ENCODE data around the gene ZCCHC13.
"Not testable (repeated sequence)": the region's sequence is repeated elsewhere in the genome, so short reads cannot be mapped to it uniquely, and the experiment has no call there.

ZCCHC13 gene

DNA sequence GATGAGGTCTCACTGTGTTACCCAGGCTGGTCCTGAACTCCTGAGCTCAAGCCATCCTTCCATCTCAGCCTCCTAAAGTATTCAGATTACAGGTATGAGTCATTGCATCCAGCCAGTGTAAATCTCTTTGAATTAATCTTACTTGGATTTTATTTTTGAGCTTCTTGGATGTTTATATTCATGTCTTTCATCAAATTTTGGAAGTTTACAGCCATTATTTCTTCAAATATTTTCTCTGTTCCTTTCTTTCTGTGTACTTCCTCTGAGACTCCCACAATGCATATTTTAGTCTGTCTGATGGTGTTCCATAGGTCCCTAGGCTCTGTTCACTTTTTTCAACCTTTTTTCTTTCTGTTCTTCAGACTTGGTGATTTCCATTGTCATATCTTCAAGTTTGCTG, 34.9 kb downstream of the ZCCHC13 start:
- Histone ChIP-seq H3K9me3 (ENCODE audit: control insufficient read depth, low read length) (no peaks in the 10 kb centered on the region), H3K4me3 (ENCODE audit: low read length) (no peak overlapping the region), H3K27me3 (ENCODE audit: control insufficient read depth, insufficient read depth, low read length) (no peaks in the 10 kb centered on the region), H3K4me1 (ENCODE audit: control insufficient read depth, insufficient read depth, low read length) (peaks cover 9% of the 10 kb centered on the region), H3K9ac (ENCODE audit: low read length) (no peak overlapping the region), H3K36me3 (ENCODE audit: control insufficient read depth, insufficient read depth, low read length) (no peaks in the 10 kb centered on the region)

DNA sequence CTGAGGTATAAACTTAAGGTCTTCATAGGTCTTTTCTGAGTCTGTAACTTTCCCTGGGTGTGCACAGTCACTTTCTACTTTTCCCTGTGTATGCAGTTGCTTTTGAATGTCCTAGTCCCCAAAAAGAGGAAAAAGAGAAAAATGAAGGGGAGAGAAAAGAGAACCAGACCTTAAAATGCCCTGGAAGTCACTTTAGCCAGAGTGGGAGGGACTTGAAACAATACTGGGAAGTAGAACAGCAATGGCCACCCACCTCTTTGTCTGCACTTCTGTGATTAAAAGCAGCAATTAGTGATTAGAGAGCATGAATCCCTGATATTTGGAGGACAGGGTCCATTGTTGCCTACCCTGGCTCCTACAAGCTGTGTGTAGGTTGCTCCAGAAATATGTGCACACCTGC, 36.1 kb downstream of the ZCCHC13 start:
- Histone ChIP-seq H3K9ac (ENCODE audit: low read length) (no peak overlapping the region), H3K27me3 (ENCODE audit: control insufficient read depth, insufficient read depth, low read length) (no peaks in the 10 kb centered on the region), H3K4me1 (ENCODE audit: control insufficient read depth, insufficient read depth, low read length) (peaks cover 9% of the 10 kb centered on the region), H3K36me3 (ENCODE audit: control insufficient read depth, insufficient read depth, low read length) (no peaks in the 10 kb centered on the region), H3K4me3 (ENCODE audit: low read length) (no peak overlapping the region), H3K9me3 (ENCODE audit: control insufficient read depth, low read length) (no peaks in the 10 kb centered on the region)

DNA sequence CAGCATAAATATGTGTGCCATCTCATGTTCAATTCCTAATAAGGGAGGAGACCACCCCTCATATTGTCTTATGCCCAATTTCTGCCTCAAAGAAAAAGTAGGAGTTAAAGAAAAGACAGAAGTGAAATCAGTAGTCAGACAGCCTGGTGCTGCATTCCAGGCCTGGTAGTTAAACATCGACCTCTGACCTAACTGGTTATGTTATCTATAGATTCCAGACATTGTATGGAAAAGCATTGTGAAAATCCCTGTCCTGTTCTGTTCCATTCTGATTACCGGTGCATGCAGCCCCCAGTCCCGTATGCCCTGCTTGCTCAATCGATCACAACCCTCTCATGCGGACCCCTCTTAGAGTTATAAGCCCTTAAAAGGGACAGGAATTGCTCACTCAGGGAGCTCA, 38.2 kb downstream of the ZCCHC13 start:
- not testable (repeated sequence) for H3K4me1 ChIP-seq (ENCODE audit: control insufficient read depth, insufficient read depth, low read length); H3K27me3 ChIP-seq (ENCODE audit: control insufficient read depth, insufficient read depth, low read length); H3K9me3 ChIP-seq (ENCODE audit: control insufficient read depth, low read length); H3K4me3 ChIP-seq (ENCODE audit: low read length); H3K36me3 ChIP-seq (ENCODE audit: control insufficient read depth, insufficient read depth, low read length); H3K9ac ChIP-seq (ENCODE audit: low read length)

DNA sequence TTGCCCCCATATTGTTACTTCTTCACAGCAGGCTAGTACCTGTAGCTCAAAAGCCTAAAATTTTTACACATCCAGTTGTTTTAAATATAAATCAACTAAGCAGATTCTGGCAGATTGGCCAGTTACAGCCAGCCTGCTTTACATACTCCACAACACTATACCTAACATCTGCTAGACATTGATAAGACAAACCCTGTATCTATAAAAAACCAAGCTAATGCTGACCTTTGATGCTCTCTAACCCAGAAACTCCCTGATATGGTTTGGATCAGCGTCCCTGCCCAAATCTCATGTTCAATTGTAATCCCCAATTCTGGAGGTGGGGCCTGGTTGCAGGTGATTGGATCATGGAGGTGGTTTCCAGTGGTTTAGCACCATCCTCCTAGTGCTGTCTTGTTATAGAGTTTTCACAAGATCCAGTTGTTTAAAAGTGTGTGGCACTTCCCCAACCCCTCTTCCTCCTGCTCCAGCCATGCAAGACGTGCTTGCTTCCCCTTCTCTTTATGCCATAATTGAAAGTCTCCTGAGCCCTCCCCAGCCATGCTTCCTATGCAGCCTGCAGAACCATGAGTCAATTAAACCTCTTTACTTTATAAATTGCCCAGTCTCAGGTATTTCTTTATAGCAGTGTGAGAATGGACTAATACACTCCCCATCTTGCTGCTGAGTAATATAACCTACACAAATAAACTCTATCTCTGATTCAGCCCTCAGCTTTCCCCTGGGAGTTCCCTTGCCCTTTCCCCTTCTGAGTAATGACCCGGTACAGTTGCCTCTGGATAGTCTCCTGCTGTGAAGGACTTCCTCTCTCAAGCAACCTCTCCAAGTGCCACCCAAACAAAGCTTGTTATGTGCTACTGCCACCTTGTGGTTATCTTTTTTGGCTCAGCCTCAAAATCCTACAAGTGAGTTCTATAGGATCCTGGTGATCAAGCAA, 39.6 kb downstream of the ZCCHC13 start:
- Histone ChIP-seq H3K4me1 (ENCODE audit: control insufficient read depth, insufficient read depth, low read length) (peaks cover 9% of the 10 kb centered on the region), H3K4me3 (ENCODE audit: low read length) (no peak overlapping the region), H3K9me3 (ENCODE audit: control insufficient read depth, low read length) (no peaks in the 10 kb centered on the region), H3K36me3 (ENCODE audit: control insufficient read depth, insufficient read depth, low read length) (no peaks in the 10 kb centered on the region), H3K9ac (ENCODE audit: low read length) (no peak overlapping the region), H3K27me3 (ENCODE audit: control insufficient read depth, insufficient read depth, low read length) (no peaks in the 10 kb centered on the region)

DNA sequence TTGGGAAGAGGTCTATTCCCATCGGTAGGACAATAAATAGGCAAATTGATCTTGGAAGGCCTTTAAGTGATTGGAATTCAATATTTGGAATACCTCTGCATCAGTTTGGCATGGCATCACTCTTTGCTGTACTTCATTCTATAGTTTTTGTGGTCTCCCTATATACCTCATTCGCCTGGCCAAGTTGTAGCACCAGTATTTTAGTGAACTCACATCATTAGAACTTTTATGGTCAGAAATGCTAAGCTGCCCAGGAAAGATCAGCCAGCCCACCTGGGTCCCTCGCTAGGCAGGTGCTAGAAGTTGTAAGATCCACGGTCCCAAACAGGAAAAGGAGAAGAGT, 40.3 kb downstream of the ZCCHC13 start:
- Histone ChIP-seq H3K36me3 (ENCODE audit: control insufficient read depth, insufficient read depth, low read length) (no peaks in the 10 kb centered on the region), H3K9ac (ENCODE audit: low read length) (no peak overlapping the region), H3K9me3 (ENCODE audit: control insufficient read depth, low read length) (no peaks in the 10 kb centered on the region), H3K4me3 (ENCODE audit: low read length) (no peak overlapping the region), H3K4me1 (ENCODE audit: control insufficient read depth, insufficient read depth, low read length) (peaks cover 9% of the 10 kb centered on the region), H3K27me3 (ENCODE audit: control insufficient read depth, insufficient read depth, low read length) (no peaks in the 10 kb centered on the region)

DNA sequence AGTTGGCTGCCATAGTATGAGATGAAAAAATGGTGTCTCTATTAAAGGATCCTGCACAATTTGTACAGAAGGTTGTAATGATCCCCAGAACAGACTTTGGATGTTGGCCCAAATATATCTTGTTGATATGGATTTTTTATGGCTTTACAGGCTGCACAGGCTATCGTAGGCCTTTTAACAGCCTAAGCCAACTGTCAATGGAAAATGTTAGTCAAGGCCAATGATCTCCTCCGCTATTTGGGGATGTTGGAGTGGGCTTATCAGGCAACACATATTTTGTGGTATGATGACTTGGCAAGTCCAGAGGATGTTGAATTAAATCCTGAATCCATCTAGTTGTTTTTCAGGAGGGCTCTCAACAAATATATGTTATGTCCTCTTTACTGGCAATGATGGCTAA, 42.1 kb downstream of the ZCCHC13 start:
- Histone ChIP-seq H3K4me1 (ENCODE audit: control insufficient read depth, insufficient read depth, low read length) (peaks cover 9% of the 10 kb centered on the region), H3K27me3 (ENCODE audit: control insufficient read depth, insufficient read depth, low read length) (no peaks in the 10 kb centered on the region), H3K36me3 (ENCODE audit: control insufficient read depth, insufficient read depth, low read length) (no peaks in the 10 kb centered on the region), H3K9me3 (ENCODE audit: control insufficient read depth, low read length) (no peaks in the 10 kb centered on the region), H3K4me3 (ENCODE audit: low read length) (no peak overlapping the region), H3K9ac (ENCODE audit: low read length) (no peak overlapping the region)

DNA sequence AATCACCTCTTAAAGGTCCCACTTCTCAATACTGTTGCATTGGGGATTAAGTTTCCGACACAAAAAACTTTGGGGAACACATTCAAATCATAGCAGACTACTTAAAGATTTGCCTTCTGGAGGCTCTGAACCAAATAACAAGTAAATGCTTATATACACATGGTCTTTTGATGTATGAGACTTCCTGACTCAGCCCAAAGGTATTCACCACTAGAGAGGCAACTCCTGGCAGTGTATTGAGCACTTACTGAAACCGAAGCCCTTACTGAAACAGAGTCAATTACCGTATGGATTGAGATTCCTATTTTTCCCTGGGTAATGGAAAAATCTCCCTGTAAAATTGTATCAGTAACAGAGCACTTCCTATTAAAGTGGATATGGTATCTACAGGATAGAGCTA, 45.4 kb downstream of the ZCCHC13 start:
- Histone ChIP-seq H3K9me3 (ENCODE audit: control insufficient read depth, low read length) (no peaks in the 10 kb centered on the region), H3K4me3 (ENCODE audit: low read length) (no peak overlapping the region), H3K9ac (ENCODE audit: low read length) (no peak overlapping the region), H3K27me3 (ENCODE audit: control insufficient read depth, insufficient read depth, low read length) (no peaks in the 10 kb centered on the region), H3K36me3 (ENCODE audit: control insufficient read depth, insufficient read depth, low read length) (no peaks in the 10 kb centered on the region), H3K4me1 (ENCODE audit: control insufficient read depth, insufficient read depth, low read length) (no peaks in the 10 kb centered on the region)

DNA sequence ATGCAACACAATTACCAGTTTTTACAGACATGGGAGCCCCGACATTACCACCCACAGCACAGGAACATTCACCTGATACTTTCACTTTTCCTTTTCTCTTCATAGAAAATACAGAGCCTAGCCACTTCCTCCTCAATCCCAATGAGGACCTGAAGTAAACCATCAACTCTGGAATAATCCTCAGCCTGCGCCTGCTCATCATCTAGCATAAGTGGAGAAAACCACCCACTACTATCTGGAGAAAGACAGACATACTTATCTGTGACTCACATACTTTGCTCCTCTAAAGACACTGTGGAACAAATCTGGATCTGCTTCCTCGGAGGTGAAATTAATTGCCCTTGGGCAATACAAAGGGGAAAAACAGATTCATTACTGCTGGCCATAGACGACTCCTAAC, 47.8 kb downstream of the ZCCHC13 start:
- Histone ChIP-seq H3K4me3 (ENCODE audit: low read length) (no peak overlapping the region), H3K27me3 (ENCODE audit: control insufficient read depth, insufficient read depth, low read length) (no peaks in the 10 kb centered on the region), H3K36me3 (ENCODE audit: control insufficient read depth, insufficient read depth, low read length) (no peaks in the 10 kb centered on the region), H3K9ac (ENCODE audit: low read length) (no peak overlapping the region), H3K9me3 (ENCODE audit: control insufficient read depth, low read length) (no peaks in the 10 kb centered on the region), H3K4me1 (ENCODE audit: control insufficient read depth, insufficient read depth, low read length) (no peaks in the 10 kb centered on the region)

DNA sequence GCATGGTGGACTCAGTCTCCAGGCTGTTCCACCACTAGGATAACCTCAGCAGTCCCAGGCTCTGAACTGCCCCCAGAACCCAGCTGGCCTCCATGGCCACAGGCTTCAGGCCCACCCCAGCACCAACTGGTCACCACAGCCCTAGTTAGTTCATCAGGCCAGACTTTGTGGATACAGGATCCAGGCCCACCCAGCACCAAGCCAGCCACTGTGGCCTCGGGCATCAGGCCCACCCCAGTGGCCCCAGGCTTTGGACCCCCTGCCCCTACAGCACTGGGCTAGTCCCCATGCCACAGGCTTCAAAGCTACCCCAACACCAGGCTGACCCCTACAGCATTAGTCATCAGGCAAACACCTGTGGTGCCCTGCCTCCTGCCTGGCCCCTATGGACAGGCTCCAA, 50.0 kb downstream of the ZCCHC13 start:
- no peaks in the 10 kb centered on the region for H3K36me3 ChIP-seq (ENCODE audit: control insufficient read depth, insufficient read depth, low read length)
- no peaks in the 10 kb centered on the region for H3K27me3 ChIP-seq (ENCODE audit: control insufficient read depth, insufficient read depth, low read length)
- H3K4me1 ChIP-seq (ENCODE audit: control insufficient read depth, insufficient read depth, low read length) = no peaks in the 10 kb centered on the region
- H3K9ac ChIP-seq (ENCODE audit: low read length) = no peak overlapping the region
- H3K9me3 ChIP-seq (ENCODE audit: control insufficient read depth, low read length) = no peaks in the 10 kb centered on the region
- no peak overlapping the region for H3K4me3 ChIP-seq (ENCODE audit: low read length)

Data from mucosa of stomach (tissue), 1 donor.